Hematopoietic multipotent progenitor cell treated with erythropoietin and hydrocortisone succinate and interleukin-3 and kit ligand, for 8 days (in vitro differentiated cells): Measurements from ENCODE around the gene CARD6.
"Not testable (repeated sequence)": the region's sequence is repeated elsewhere in the genome, so short reads cannot be mapped to it uniquely, and the experiment has no call there.

ENCODE experiments used
- DNase-seq: peaks from one replicate; pipeline ENCODE4 v3.0.0-alpha.2; 2015

Gene CARD6

GRCh38 chr5:40828690-40829661, 12.2 kb upstream of the CARD6 start:
- DNase-seq = no peak

- DNase-seq = no peak
These were observed 11.2 kb upstream of the CARD6 start for GRCh38 chr5:40829748-40830533.

DNA sequence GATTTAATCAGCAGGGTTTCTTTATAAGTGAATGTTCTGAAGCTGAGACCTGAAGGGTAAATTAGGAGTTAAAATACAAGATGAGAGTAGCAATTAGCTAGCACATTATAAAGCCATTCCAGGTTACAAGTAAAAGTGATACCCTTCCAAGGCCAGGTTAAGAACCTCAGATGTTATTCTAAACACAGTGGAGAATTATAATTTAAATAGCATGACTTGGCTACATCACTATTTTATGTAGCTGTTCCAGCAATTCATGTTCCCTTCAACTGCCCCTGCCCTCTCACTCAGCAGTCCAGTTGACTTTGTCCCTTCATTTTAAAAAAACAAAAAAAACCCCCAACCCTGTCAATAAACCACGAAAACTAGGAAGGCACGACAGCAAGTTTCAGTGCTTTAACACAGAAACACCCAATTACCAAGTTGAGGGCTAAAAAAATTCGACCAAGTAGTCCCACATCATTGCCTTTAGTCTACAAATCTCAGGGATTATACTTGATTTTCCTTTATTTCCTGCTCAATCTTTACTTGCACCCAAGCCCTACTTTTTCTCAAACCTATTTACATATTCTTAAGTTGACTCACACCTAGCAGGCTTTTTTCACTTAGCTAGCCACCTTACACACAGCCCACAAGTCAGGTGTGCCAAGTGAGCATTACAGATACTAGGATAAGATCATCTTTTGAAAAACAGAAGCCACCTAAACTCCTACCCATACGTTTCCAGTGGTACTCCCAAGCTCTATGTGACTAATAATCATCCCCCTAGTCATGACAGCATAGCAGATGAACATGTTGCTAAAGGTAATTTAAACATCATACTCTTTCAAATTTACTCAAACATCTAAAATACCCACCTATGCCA, 9.6 kb upstream of the CARD6 start:
- DNase-seq = no peak

- no peak for DNase-seq
These were observed 8.8 kb upstream of the CARD6 start for GRCh38 chr5:40832345-40832744.

- DNase-seq = no peak
These were observed 7.4 kb upstream of the CARD6 start for GRCh38 chr5:40833712-40834229.

DNA sequence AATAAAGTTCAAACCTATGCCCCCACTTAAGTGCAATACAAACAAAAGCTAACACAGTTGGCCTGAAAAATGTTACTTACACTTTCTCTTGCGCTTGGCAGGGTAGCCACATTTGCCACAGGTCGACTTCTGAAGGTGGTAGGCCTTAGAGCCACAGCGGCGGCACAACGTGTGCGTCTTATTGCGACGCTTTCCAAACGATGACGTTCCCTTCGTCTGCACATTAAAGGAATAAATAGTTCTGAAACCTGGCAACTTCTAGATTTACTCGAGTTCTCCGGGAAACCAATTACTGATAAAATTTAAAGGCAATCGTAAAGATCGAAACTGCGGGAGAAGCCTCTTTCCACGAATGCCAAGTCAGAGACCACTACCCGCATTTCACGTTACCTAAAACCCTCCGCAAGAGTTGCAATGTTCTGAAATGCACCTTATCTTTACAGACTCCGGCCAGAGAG, 6.7 kb upstream of the CARD6 start:
- peak; percentile 64 for DNase-seq

- peak; percentile 98 for DNase-seq
These were observed 6.0 kb upstream of the CARD6 start, which contains the start of gene RPL37 for GRCh38 chr5:40834849-40835787. Gene RPL37, minus strand, starts transcription at chr5:40835222. Its CDS starts 37 bp downstream, at chr5:40835185.

DNA sequence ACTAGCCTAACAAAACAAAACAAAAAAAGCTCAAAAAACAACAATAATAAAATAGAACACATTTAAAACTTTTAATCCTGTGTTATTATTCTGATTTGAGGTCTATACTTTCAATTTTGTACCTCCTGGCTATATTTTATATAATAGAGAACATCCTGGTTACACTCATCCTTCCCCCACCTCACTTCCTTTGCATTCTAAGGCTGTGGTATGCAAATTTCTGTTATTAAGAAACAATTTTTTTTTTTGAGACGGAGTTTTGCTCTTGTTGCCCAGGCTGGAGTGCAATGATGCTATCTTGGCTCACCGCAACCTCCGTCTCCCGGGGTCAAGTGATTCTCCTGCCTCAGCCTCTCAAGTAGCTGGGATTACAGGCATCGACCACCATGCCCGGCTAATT, 3.1 kb upstream of the CARD6 start:
- DNase-seq = no peak

DNA sequence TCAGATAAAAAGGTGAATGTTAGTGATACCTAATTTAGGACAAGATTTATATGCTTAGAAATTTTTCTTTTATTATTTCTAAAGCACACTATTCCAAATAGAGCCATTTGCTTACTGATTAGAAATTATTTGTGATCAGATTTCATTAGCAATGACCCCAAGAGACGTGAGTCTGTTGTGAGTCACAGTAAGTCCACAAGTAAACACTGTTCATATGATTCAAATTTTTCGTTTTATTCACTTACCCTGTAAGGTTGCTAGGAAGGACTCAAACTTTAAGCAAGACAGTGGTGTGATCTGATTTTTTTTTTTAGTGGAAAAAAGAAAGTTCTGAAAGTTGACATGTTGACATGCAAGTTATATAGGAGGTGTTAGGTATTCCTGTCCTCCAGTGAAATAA, 1.2 kb downstream of the CARD6 start:
- DNase-seq = no peak

- DNase-seq = no peak
These were observed 3.4 kb downstream of the CARD6 start for GRCh38 chr5:40844565-40844964.

DNA sequence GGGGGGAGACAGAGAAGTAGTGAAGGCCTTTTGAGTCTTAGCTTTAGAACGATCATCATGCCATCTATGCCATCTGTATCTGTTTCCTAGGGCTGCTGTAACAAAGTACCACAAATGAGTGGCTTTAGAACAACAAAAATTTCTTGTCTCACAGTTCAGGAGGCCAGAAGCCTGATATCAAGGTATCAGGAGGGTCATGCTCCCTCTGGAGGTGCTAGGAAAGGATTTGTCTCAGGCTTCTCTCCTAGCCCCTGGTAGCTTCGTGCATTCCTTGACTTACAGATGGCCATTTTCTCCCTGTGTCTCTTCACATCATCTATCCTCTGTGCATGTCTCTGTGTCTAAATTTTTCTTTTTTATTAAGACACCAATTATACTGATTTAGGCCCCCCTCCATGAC, 5.2 kb downstream of the CARD6 start:
- no peak for DNase-seq

GRCh38 chr5:40847525-40847924, 6.4 kb downstream of the CARD6 start:
- DNase-seq = no peak

DNA sequence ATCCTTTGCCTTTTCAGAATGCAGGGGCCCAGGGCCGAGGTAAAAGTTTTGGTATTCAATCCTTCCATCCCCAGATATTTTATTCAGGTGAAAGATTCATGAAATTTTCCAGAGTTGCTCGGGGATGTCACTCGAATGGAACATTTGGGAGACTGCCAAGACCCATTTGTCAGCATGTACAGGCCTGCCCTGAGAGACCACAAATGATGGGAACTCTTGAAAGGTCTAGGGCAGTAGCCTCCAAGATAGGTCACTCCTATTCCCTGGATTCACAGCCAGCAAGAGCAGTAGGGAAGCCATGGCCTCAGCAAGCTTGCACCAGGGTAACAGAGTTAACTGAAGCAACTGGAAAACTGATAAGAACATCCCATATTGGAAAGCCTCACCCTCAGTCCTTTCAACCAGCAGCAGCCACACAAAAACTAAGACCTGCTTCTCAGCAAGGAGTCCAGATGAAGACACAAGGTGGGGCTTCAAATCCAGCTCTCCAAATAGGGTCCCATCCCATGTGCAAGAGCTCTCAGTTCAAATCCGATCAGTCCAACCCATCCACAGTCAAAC, 12.5 kb downstream of the CARD6 start:
- no peak for DNase-seq

DNA sequence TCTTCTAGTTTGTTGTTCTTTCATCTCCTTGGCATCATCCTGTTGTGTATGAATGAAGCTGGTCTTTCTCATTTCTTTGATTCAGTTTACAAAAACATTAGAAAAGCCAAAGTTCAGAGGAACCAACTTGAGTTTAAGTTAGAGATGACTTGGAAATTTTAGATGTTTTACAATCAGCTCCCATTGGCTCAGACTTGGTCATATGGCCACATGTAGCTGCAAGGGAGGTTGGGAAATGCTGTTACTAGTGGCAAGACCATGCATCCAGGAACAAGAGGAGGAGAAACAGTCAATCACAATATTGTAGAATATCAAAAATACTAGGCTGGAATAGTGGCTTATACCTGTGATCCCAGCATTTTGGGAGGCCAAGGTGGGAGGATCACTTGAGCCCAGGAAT, 19.5 kb downstream of the CARD6 start:
- no peak for DNase-seq

GRCh38 chr5:40865004-40865403, 23.8 kb downstream of the CARD6 start:
- DNase-seq = not testable (repeated sequence)

DNA sequence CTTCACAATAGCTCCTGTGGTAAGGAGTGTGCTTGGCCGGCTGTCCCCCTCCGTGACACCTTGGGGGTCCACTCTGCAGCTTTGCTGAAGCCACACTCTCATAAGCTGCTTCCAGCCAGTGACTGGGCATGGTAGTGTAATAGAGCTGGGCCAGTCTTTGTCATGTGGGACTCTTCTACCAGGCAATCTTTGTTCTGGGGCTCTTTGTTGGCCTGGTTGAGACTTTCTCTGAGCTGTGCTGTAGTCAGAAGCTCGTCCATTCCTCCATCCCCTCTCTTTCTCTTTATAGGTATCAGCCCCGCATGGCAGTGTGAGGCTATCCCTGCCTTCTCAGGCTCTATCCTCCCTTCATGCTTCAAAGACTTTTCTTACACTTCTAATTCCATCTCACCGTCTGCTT, 25.7 kb downstream of the CARD6 start:
- DNase-seq = no peak

GRCh38 chr5:40869384-40869783, 28.2 kb downstream of the CARD6 start:
- no peak for DNase-seq

DNA sequence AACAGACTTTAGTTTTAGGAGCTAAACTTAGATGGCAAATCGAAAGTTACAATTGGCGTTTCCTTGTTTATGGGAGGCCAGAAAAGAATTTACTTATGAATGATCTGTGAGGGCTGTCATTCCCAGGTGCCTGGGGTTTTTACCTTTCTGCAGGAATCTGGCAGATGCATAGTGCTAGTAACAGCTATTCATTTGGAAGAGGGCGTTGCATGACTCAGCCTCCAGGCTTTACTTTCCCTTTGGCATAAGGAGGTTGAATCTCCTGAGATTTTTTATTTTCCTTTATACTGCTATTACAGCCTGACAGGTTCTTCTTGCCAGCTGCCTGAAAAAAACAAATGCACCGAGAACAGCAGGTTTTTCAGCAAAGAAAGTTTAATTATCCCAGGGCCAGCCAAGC, 30.0 kb downstream of the CARD6 start:
- DNase-seq = no peak

DNA sequence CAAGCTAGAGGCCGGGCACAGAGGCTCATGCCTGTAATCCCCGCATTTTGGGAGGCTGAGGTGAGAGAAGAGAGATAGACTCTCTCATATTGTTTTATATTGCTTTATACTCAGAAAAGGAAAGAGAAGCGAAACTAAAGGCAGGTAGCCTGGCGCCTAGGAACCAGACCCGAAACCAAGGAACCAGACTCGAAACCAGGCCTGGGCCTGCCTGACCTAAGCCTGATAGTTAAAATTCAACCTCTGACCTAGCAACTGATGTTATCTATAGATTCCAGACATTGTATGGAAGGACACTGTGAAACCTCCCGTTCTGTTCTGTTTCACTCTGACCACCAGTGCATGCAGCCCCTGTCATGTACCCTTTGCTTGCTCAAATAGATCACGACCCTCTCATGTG, 31.1 kb downstream of the CARD6 start:
- DNase-seq = not testable (repeated sequence)

DNA sequence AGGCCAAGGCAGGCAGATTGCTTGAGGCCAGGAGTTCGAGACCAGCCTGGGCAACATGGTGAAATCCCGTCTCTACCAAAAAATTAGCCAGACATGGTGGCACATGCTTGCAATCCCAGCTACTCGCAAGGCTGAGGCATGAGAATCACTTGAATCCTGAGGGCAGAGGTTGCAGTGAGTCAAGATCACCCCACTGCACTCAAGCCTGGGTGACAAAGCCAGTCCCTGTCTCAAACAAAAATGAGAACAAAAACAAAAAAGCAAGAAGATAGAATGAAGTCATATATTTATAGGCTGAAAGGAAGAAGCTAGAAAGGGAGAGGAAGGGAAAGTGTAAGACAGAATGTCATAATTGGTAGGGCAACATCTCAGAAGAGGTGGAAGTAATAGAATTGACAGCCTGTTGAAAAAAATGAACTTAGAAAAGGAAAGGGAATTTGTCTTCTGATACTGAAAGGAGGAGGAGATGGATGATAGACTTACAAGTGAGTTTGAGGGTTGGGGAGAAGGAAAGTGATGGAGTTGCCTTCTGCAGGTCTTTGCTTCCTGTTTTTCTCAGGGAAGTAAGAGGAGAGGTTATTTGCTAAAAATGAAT, 32.2 kb downstream of the CARD6 start:
- no peak for DNase-seq

GRCh38 chr5:40875958-40876357, 34.8 kb downstream of the CARD6 start:
- DNase-seq = no peak
